Measurements from ENCODE around the gene POGZ. TPM values are rescaled to one million over a fixed set of nuclear protein-coding genes. Genes with fewer than 3 reads are reported as not detected.
A peak's percentile ranks its signal among the peaks of the same experiment; 100 is the strongest.
"Not testable (repeated sequence)": the region's sequence is repeated elsewhere in the genome, so short reads cannot be mapped to it uniquely, and the experiment has no call there.

Gene POGZ
- total RNA-seq, 1 donor from 2014 or later = 132 TPM

GRCh38 chr1:151402764-151403163, 56.5 kb downstream of the POGZ start:
- no peak overlapping the region for H3K4me3 Mint-ChIP-seq (ENCODE audit: unreplicated experiment)
- H3K4me1 Mint-ChIP-seq (ENCODE audit: unreplicated experiment) = peaks cover 19% of the 10 kb centered on the region
- peaks cover 4% of the 10 kb centered on the region for H3K27me3 Mint-ChIP-seq (ENCODE audit: unreplicated experiment)
- no peak overlapping the region for H3K27ac Mint-ChIP-seq (ENCODE audit: unreplicated experiment)
- no peaks in the 10 kb centered on the region for H3K9me3 Mint-ChIP-seq (ENCODE audit: unreplicated experiment)
- no peak for TF ChIP-seq CTCF (IDR thresholded peaks at IDR 0.05; ENCODE audit: unreplicated experiment)
- H3K36me3 Mint-ChIP-seq (ENCODE audit: low read depth, unreplicated experiment) = peaks cover 45% of the 10 kb centered on the region
- no peak for DNase-seq (ENCODE audit: low spot score)

- H3K4me1 Mint-ChIP-seq (ENCODE audit: unreplicated experiment) = peaks cover 19% of the 10 kb centered on the region
- H3K9me3 Mint-ChIP-seq (ENCODE audit: unreplicated experiment) = no peaks in the 10 kb centered on the region
- H3K4me3 Mint-ChIP-seq (ENCODE audit: unreplicated experiment) = peak overlapping the region; percentile 27
- H3K36me3 Mint-ChIP-seq (ENCODE audit: low read depth, unreplicated experiment) = peaks cover 38% of the 10 kb centered on the region
- H3K27me3 Mint-ChIP-seq (ENCODE audit: unreplicated experiment) = peaks cover 4% of the 10 kb centered on the region
- DNase-seq (ENCODE audit: low spot score) = no peak
- H3K27ac Mint-ChIP-seq (ENCODE audit: unreplicated experiment) = peak overlapping the region; percentile 36
- no peak for TF ChIP-seq CTCF (IDR thresholded peaks at IDR 0.05; ENCODE audit: unreplicated experiment)
These were observed 57.4 kb downstream of the POGZ start for GRCh38 chr1:151401860-151402259.

- DNase-seq (ENCODE audit: low spot score) = no peak
- Mint-ChIP-seq H3K9me3 (ENCODE audit: unreplicated experiment) (no peaks in the 10 kb centered on the region), H3K27ac (ENCODE audit: unreplicated experiment) (peak overlapping the region; percentile 99), H3K4me1 (ENCODE audit: unreplicated experiment) (peaks cover 19% of the 10 kb centered on the region), H3K36me3 (ENCODE audit: low read depth, unreplicated experiment) (peaks cover 32% of the 10 kb centered on the region), H3K4me3 (ENCODE audit: unreplicated experiment) (peak overlapping the region; percentile 96), H3K27me3 (ENCODE audit: unreplicated experiment) (peaks cover 4% of the 10 kb centered on the region)
- no peak for TF ChIP-seq CTCF (IDR thresholded peaks at IDR 0.05; ENCODE audit: unreplicated experiment)
These were observed 58.0 kb downstream of the POGZ start for GRCh38 chr1:151401125-151401788.

- TF ChIP-seq CTCF (IDR thresholded peaks at IDR 0.05; ENCODE audit: unreplicated experiment) = no peak
- no peaks in the 10 kb centered on the region for H3K9me3 Mint-ChIP-seq (ENCODE audit: unreplicated experiment)
- H3K27me3 Mint-ChIP-seq (ENCODE audit: unreplicated experiment) = peaks cover 4% of the 10 kb centered on the region
- peaks cover 22% of the 10 kb centered on the region for H3K36me3 Mint-ChIP-seq (ENCODE audit: low read depth, unreplicated experiment)
- peaks cover 19% of the 10 kb centered on the region for H3K4me1 Mint-ChIP-seq (ENCODE audit: unreplicated experiment)
- peak; percentile 67 for DNase-seq (ENCODE audit: low spot score)
- H3K4me3 Mint-ChIP-seq (ENCODE audit: unreplicated experiment) = peak within 1 kb of the TSS; percentile 96
- H3K27ac Mint-ChIP-seq (ENCODE audit: unreplicated experiment) = peak within 1 kb of the TSS; percentile 99
These were observed 59.7 kb downstream of the POGZ start, which contains the start of gene PSMB4 for GRCh38 chr1:151399324-151400171. Gene PSMB4, plus strand, starts transcription at chr1:151399573. Its CDS starts 15 bp downstream, at chr1:151399588.

- peaks cover 16% of the 10 kb centered on the region for H3K4me1 Mint-ChIP-seq (ENCODE audit: unreplicated experiment)
- H3K4me3 Mint-ChIP-seq (ENCODE audit: unreplicated experiment); H3K9me3 Mint-ChIP-seq (ENCODE audit: unreplicated experiment); DNase-seq (ENCODE audit: low spot score); H3K27ac Mint-ChIP-seq (ENCODE audit: unreplicated experiment); H3K27me3 Mint-ChIP-seq (ENCODE audit: unreplicated experiment): not testable (repeated sequence)
- peaks cover 13% of the 10 kb centered on the region for H3K36me3 Mint-ChIP-seq (ENCODE audit: low read depth, unreplicated experiment)
These were observed 63.0 kb downstream of the POGZ start for GRCh38 chr1:151396265-151396664.
